ENCODE results near the gene ACE. TPM values are rescaled to one million over a fixed set of nuclear protein-coding genes. Genes with fewer than 3 reads are reported as not detected.

The ACE gene
- total RNA-seq, 1 experiment from 2014 or later = 7.8 TPM

DNA sequence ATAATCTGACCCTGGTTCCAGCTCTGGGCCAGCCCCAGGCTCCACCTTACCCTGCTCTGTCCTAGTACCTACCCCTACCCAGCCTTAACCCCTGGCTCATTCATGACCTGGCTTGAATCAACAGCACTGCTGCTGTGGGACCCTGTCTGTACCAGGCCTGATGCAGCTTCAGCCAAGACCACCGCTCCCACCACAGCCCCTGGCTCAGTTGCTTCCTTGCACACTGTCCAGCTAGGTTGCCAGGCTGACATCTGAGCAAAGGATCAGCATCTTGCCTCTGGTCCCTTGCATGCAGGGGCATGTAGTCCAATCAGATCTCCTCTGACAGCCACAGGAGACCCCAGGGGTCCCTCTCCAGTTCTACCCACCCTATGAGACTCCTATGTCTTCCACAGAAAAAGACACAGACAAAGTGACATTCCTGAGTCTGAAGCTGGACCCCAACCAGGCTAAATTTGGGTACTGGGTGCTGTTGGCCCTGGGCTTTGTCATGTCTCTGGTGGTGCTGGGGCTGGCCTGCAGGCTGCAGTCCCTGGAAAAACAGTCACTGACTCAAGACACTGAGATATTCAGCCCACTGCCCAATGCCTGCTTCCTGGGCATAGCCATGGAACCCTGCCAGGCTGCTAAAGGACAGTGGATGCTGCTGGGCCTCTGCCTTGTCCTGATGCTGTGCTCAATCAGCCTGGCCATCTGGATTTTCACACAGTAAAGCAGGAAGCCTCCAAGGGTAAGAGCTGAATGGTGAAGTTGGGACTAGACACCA lies 42.4 kb downstream of the ACE start (continued):
- TF ChIP-seq, protein P1, sequence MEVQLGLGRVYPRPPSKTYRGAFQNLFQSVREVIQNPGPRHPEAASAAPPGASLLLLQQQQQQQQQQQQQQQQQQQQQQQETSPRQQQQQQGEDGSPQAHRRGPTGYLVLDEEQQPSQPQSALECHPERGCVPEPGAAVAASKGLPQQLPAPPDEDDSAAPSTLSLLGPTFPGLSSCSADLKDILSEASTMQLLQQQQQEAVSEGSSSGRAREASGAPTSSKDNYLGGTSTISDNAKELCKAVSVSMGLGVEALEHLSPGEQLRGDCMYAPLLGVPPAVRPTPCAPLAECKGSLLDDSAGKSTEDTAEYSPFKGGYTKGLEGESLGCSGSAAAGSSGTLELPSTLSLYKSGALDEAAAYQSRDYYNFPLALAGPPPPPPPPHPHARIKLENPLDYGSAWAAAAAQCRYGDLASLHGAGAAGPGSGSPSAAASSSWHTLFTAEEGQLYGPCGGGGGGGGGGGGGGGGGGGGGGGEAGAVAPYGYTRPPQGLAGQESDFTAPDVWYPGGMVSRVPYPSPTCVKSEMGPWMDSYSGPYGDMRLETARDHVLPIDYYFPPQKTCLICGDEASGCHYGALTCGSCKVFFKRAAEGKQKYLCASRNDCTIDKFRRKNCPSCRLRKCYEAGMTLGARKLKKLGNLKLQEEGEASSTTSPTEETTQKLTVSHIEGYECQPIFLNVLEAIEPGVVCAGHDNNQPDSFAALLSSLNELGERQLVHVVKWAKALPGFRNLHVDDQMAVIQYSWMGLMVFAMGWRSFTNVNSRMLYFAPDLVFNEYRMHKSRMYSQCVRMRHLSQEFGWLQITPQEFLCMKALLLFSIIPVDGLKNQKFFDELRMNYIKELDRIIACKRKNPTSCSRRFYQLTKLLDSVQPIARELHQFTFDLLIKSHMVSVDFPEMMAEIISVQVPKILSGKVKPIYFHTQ (CRISPR knock-in tag; IDR thresholded peaks at IDR 0.05) = no peak
- no peak for TF ChIP-seq SOX15 (CRISPR knock-in tag; IDR thresholded peaks at IDR 0.05)
- no peak for TF ChIP-seq TEAD1 (CRISPR knock-in tag; IDR thresholded peaks at IDR 0.05)
- TF ChIP-seq, protein P2, sequence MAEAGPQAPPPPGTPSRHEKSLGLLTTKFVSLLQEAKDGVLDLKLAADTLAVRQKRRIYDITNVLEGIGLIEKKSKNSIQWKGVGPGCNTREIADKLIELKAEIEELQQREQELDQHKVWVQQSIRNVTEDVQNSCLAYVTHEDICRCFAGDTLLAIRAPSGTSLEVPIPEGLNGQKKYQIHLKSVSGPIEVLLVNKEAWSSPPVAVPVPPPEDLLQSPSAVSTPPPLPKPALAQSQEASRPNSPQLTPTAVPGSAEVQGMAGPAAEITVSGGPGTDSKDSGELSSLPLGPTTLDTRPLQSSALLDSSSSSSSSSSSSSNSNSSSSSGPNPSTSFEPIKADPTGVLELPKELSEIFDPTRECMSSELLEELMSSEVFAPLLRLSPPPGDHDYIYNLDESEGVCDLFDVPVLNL (CRISPR knock-in tag; IDR thresholded peaks at IDR 0.05; ENCODE audit: borderline replicate concordance, low read depth) = no peak
- TF ChIP-seq OVOL2 (CRISPR knock-in tag; IDR thresholded peaks at IDR 0.05; ENCODE audit: borderline replicate concordance) = no peak
- no peak for TF ChIP-seq PRRX2 (CRISPR knock-in tag; IDR thresholded peaks at IDR 0.05)
- TF ChIP-seq, protein P3, sequence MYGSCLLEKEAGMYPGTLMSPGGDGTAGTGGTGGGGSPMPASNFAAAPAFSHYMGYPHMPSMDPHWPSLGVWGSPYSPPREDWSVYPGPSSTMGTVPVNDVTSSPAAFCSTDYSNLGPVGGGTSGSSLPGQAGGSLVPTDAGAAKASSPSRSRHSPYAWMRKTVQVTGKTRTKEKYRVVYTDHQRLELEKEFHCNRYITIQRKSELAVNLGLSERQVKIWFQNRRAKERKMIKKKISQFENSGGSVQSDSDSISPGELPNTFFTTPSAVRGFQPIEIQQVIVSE (CRISPR knock-in tag; IDR thresholded peaks at IDR 0.05; ENCODE audit: borderline replicate concordance) = no peak
- TF ChIP-seq, protein P4, sequence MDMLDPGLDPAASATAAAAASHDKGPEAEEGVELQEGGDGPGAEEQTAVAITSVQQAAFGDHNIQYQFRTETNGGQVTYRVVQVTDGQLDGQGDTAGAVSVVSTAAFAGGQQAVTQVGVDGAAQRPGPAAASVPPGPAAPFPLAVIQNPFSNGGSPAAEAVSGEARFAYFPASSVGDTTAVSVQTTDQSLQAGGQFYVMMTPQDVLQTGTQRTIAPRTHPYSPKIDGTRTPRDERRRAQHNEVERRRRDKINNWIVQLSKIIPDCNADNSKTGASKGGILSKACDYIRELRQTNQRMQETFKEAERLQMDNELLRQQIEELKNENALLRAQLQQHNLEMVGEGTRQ (CRISPR knock-in tag; IDR thresholded peaks at IDR 0.05) = no peak

DNA sequence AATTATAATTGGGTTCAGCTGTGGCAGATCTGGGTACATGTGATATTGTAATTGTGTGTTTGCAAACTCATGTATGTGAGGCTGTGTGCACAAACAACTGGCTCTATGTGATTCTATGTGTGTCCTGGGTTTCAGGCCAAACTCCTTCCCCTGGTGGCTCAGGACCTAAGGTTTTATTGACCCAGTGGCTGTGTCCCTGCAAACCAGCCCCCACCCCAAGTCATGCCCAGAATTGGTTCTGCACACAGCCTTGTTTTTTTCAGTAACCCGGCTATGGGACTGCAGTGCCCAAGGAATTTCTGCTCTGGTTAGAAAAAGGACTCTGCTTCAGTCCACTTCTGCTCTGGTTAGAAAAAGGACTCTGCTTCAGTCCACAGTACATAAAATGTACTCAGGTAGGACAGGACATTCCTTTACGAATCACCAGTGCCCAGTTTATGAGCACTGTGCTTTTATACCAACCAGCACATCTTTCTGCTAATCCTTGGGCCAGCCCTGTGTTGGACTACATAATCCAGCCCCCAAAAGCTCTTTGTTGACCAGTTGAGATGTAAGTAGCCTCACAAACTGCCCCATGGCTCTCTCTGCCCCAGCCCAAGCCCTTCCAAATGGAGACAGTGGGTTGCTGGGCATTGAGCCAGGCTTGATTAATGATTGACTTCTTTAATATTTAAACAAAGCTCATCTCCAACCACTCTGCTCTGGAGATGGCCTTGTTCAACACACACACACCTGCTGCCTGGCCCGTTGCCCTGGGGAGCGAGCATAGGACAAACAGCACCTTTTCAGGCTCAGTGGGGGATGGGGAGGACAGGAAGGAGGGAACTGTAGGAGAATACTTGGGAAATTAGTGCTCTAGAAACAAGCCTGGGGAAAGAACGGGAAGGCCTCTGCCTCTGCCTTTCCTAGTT lies 43.4 kb downstream of the ACE start:
- Mint-ChIP-seq H3K4me3 (no peak overlapping the region), H3K27ac (no peak overlapping the region), H3K36me3 (no peaks in the 10 kb centered on the region), H3K27me3 (ENCODE audit: low read depth) (peaks cover 4% of the 10 kb centered on the region), H3K9me3 (no peaks in the 10 kb centered on the region), H3K4me1 (peaks cover 34% of the 10 kb centered on the region)
- ChIA-PET CTCF (interaction anchor here (0.5 to 1.0 kb wide), 2 partner anchors 91 to 367 kb away, joined by 3 read pairs; no protein-coding TSS in a partner anchor), POLR2A (no interaction called here)
- DNase-seq (ENCODE audit: low spot score) (no peak), ATAC-seq (no peak)
- TF ChIP-seq NFYB (CRISPR knock-in tag; conservative IDR thresholded peaks at IDR 0.05; ENCODE audit: low read depth) (no peak), KAT7 (CRISPR knock-in tag; IDR thresholded peaks at IDR 0.05; ENCODE audit: borderline replicate concordance) (no peak), GABPB1 (CRISPR knock-in tag; IDR thresholded peaks at IDR 0.05) (peak; percentile 78), HMGA2 (CRISPR knock-in tag; IDR thresholded peaks at IDR 0.05) (no peak), PRRX2 (CRISPR knock-in tag; IDR thresholded peaks at IDR 0.05) (no peak)
- TF ChIP-seq, protein P1 (CRISPR knock-in tag; IDR thresholded peaks at IDR 0.05) = no peak
